ENCODE measurements around the gene INHBE.
A peak's percentile ranks its signal among the peaks of the same experiment; 100 is the strongest.
"Not testable (repeated sequence)": the region's sequence is repeated elsewhere in the genome, so short reads cannot be mapped to it uniquely, and the experiment has no call there.

INHBE gene

GRCh38 chr12:57489157-57489641 is 34.1 kb downstream of the INHBE start:
- peak overlapping the region; percentile 99 to 100 for H3K27ac Mint-ChIP-seq
- H3K27me3 Mint-ChIP-seq, result no peaks in the 10 kb centered on the region
- H3K9me3 Mint-ChIP-seq, result no peaks in the 10 kb centered on the region
- peaks cover 51% of the 10 kb centered on the region for H3K4me1 Mint-ChIP-seq
- DNase-seq (no peak), ATAC-seq (no peak)
- peak overlapping the region; percentile 84 to 99 for H3K4me3 Mint-ChIP-seq

- Mint-ChIP-seq H3K27ac (peak overlapping the region in 1 of 2 donors; percentile 13), H3K4me3 (peak overlapping the region in 1 of 2 donors; percentile 99), H3K27me3 (no peaks in the 10 kb centered on the region), H3K4me1 (peaks cover 51% of the 10 kb centered on the region), H3K9me3 (no peaks in the 10 kb centered on the region)
- ATAC-seq (no peak), DNase-seq (no peak)
Observed at GRCh38 chr12:57490126-57490525, 35.0 kb downstream of the INHBE start.

- Mint-ChIP-seq H3K4me1 (peaks cover 51% of the 10 kb centered on the region), H3K27me3 (no peaks in the 10 kb centered on the region), H3K27ac (peak overlapping the region; percentile 21 to 86), H3K9me3 (no peaks in the 10 kb centered on the region), H3K4me3 (peak overlapping the region; percentile 31 to 74)
- DNase-seq (no peak), ATAC-seq (peak; percentile 32)
Observed at GRCh38 chr12:57491393-57492280, 36.5 kb downstream of the INHBE start.

GRCh38 chr12:57495051-57495701 is 40.1 kb downstream of the INHBE start:
- peak; percentile 45 for ATAC-seq
- H3K27me3 Mint-ChIP-seq, DNase-seq, H3K9me3 Mint-ChIP-seq, H3K4me3 Mint-ChIP-seq: not testable (repeated sequence)
- Mint-ChIP-seq H3K4me1 (peaks cover 35% of the 10 kb centered on the region), H3K27ac (peak overlapping the region in 1 of 2 donors; percentile 85)

- Mint-ChIP-seq H3K4me1 (peaks cover 21% of the 10 kb centered on the region), H3K4me3 (no peak overlapping the region), H3K27me3 (no peaks in the 10 kb centered on the region), H3K27ac (peak overlapping the region in 1 of 2 donors; percentile 35), H3K9me3 (no peaks in the 10 kb centered on the region)
- ATAC-seq, result peak; percentile 59
- no peak for DNase-seq
Observed at GRCh38 chr12:57496822-57497221, 41.7 kb downstream of the INHBE start.

GRCh38 chr12:57497223-57498131 is 42.4 kb downstream of the INHBE start:
- Mint-ChIP-seq H3K27me3 (no peaks in the 10 kb centered on the region), H3K27ac (peak overlapping the region; percentile 4 to 35), H3K4me3 (no peak overlapping the region), H3K4me1 (peaks cover 19% of the 10 kb centered on the region), H3K9me3 (no peaks in the 10 kb centered on the region)
- ATAC-seq (no peak), DNase-seq (no peak)

DNA sequence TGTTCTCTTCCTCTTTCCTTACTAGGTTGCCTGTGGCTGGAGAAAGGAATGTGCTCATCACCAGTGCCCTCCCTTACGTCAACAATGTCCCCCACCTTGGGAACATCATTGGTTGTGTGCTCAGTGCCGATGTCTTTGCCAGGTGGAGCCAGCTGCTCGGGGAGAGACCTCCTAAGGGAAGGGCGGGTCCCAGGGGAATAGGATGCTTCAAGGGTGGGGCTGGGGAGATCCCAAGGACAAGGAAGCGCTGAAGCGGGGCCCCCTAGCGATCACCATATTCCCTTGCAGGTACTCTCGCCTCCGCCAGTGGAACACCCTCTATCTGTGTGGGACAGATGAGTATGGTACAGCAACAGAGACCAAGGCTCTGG is 43.0 kb downstream of the INHBE start:
- no peak for DNase-seq
- Mint-ChIP-seq H3K9me3 (no peaks in the 10 kb centered on the region), H3K4me3 (no peak overlapping the region), H3K27ac (peak overlapping the region; percentile 1 to 91), H3K4me1 (peaks cover 14% of the 10 kb centered on the region), H3K27me3 (no peaks in the 10 kb centered on the region)
- ATAC-seq, result no peak

DNA sequence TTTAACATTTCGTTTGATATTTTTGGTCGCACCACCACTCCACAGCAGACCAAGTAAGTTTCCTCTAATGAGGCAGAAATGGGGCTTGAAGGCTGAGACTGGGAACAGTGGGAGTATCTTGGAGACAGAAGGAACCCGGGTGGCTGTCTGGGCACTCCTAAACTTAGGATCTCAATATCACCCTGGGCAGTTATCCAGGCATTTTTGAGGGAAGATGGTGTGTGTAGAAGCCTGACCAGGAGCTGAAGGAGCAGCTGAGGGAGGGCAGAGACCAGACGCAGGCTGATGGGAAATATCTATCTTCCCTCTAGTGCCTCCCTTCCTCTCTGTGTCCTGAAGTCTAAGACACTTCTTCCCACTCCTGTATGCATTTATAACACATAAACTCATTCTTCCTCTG is 43.5 kb downstream of the INHBE start:
- Mint-ChIP-seq H3K27me3 (no peaks in the 10 kb centered on the region), H3K4me1 (peaks cover 14% of the 10 kb centered on the region), H3K4me3 (no peak overlapping the region), H3K9me3 (no peaks in the 10 kb centered on the region), H3K27ac (peak overlapping the region in 1 of 2 donors; percentile 91)
- DNase-seq (no peak), ATAC-seq (no peak)

DNA sequence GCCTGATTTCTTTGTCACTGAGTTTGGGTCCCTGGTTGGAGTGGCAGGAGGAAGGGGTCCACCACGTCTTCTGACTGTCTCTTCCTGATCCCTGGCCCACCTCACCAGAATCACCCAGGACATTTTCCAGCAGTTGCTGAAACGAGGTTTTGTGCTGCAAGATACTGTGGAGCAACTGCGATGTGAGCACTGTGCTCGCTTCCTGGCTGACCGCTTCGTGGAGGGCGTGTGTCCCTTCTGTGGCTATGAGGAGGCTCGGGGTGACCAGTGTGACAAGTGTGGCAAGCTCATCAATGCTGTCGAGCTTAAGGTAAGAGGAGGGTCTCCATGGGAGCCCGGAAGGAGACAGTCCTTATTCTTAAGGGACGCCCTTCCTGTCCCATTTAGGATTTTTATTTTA is 45.1 kb downstream of the INHBE start:
- H3K4me1 Mint-ChIP-seq, result peaks cover 14% of the 10 kb centered on the region
- ATAC-seq, result no peak

GRCh38 chr12:57502311-57502969 is 47.3 kb downstream of the INHBE start:
- not testable (repeated sequence) for H3K27ac Mint-ChIP-seq, DNase-seq, H3K9me3 Mint-ChIP-seq, H3K27me3 Mint-ChIP-seq, ATAC-seq, H3K4me3 Mint-ChIP-seq
- H3K4me1 Mint-ChIP-seq, result peaks cover 14% of the 10 kb centered on the region

More for the DNA sequence above, 45.1 kb downstream of the INHBE start:
- no peak for DNase-seq
- Mint-ChIP-seq H3K27ac (no peak overlapping the region), H3K27me3 (no peaks in the 10 kb centered on the region), H3K9me3 (no peaks in the 10 kb centered on the region), H3K4me3 (no peak overlapping the region)

DNA sequence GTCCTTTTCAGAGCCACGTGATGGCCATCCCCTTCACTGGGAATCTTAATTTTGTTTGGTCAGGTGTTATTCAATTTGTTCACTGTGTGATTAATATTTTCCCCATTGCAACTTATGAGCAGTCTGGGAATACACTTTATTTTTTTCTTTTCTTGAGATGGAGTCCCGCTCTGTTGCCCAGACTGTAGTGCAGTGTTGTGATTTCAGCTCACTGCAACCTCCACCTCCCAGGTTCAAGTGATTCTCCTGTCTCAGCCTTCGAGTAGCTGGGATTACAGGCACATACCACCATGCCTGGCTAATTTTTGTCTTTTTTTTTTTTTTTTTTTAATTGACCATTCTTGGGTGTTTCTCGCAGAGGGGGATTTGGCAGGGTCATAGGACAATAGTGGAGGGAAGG is 51.4 kb downstream of the INHBE start:
- DNase-seq, H3K4me1 Mint-ChIP-seq, H3K27ac Mint-ChIP-seq, H3K9me3 Mint-ChIP-seq, H3K4me3 Mint-ChIP-seq, ATAC-seq, H3K27me3 Mint-ChIP-seq: not testable (repeated sequence)
